SK-N-SH (cell line): ENCODE results near the gene PNLIPRP1. TPM values are rescaled to one million over a fixed set of nuclear protein-coding genes. Genes with fewer than 3 reads are reported as not detected.

ENCODE experiments used
- CTCF ChIA-PET: fragments of 300-600, 350-600 bp; formaldehyde crosslinking; extraction: SDS; loops from one replicate; lab custom pipeline; 2021; lab: Yijun Ruan, JAX
- POLR2A ChIA-PET: fragments of 350-600 bp; sonication (Branson Sonifier 250); formaldehyde crosslinking; extraction: SDS; loops from one replicate; lab custom pipeline; 2020; ENCODE audit warnings: antibody characterized with exemption, inconsistent platforms; lab: Yijun Ruan, JAX
- DNase-seq: peaks from one replicate; pipeline ENCODE4 v3.0.0; 2012
- H2AFZ ChIP-seq: fragments of 200-600 bp; sonication (generic); 2 replicates; pipeline ENCODE4 v1.8.1; 2016; ENCODE audit warnings: antibody characterized with exemption, mild to moderate bottlenecking, low read depth
- H3F3A ChIP-seq: fragments of 200-600 bp; sonication (generic); replicated peaks from 2 replicates; pipeline ENCODE3; 2016; ENCODE audit warnings: antibody characterized with exemption, mild to moderate bottlenecking; ENCODE audit not compliant: insufficient read depth
- H3K27ac ChIP-seq, 2 experiments: fragments of 200-500 bp in 1 of 2; fragments of 200-600 bp in 1 of 2; sonication (Bioruptor generic) in 1 of 2; sonication (generic), shearing (Covaris generic) in 1 of 2; 2 replicates each; pipeline versions ENCODE4 v1.5.1 to v1.6.1; 2014 to 2016; ENCODE audit warnings: low read depth in 2 of 2, inconsistent platforms in 1 of 2, low read length in 1 of 2, mild to moderate bottlenecking in 1 of 2, mixed read lengths in 1 of 2
- H3K27me3 ChIP-seq: fragments of 200-600 bp; sonication (generic), shearing (Covaris generic); 2 replicates; pipeline ENCODE4 v1.6.1; 2016; ENCODE audit warnings: mixed run types; ENCODE audit not compliant: insufficient read depth
- H3K36me3 ChIP-seq, 2 experiments: fragments of 200-500 bp in 1 of 2; fragments of 200-600 bp in 1 of 2; sonication (Bioruptor generic) in 1 of 2; sonication (generic) in 1 of 2; replicated peaks in 1 of 2; 2 replicates each; pipeline versions ENCODE3 to v1.5.1; 2014 to 2016; ENCODE audit warnings: low read length in 1 of 2, mild to moderate bottlenecking in 1 of 2; ENCODE audit not compliant: insufficient read depth in 2 of 2, control insufficient read depth in 1 of 2
- H3K4me1 ChIP-seq, 2 experiments: fragments of 200-500 bp in 1 of 2; fragments of 200-600 bp in 1 of 2; sonication (Bioruptor generic) in 1 of 2; sonication (generic), shearing (Covaris generic) in 1 of 2; 2 replicates each; pipeline versions ENCODE4 v1.5.1 to v1.6.1; 2014 to 2016; ENCODE audit warnings: low read depth in 1 of 2, low read length in 1 of 2, mixed run types in 1 of 2; ENCODE audit not compliant: insufficient read depth in 2 of 2, control insufficient read depth in 1 of 2
- H3K4me2 ChIP-seq: fragments of 200-600 bp; sonication (generic), shearing (Covaris generic); 2 replicates; pipeline ENCODE4 v1.6.1; 2017; ENCODE audit warnings: mixed run types
- H3K4me3 ChIP-seq, 2 experiments: fragments of 200-500 bp in 1 of 2; fragments of 200-600 bp in 1 of 2; sonication (Bioruptor generic) in 1 of 2; sonication (generic), shearing (Covaris generic) in 1 of 2; 2 replicates each; pipeline versions ENCODE4 v1.5.1 to v1.8.1; 2014 to 2016; ENCODE audit warnings: low read depth in 2 of 2, inconsistent platforms in 1 of 2, low read length in 1 of 2, mild to moderate bottlenecking in 1 of 2, mixed read lengths in 1 of 2, moderate library complexity in 1 of 2
- H3K79me2 ChIP-seq: fragments of 200-600 bp; sonication (generic); 2 replicates; pipeline ENCODE4 v1.8.1; 2017; ENCODE audit warnings: mild to moderate bottlenecking; ENCODE audit not compliant: insufficient read depth
- H3K9ac ChIP-seq: fragments of 200-600 bp; sonication (generic); 2 replicates; pipeline ENCODE4 v1.6.1; 2017; ENCODE audit warnings: mixed run types
- H3K9me2 ChIP-seq: fragments of 200-600 bp; sonication (generic); 2 replicates; pipeline ENCODE4 v1.6.1; 2017; ENCODE audit warnings: mixed run types
- H3K9me3 ChIP-seq: fragments of 200-600 bp; sonication (generic); 2 replicates; pipeline ENCODE4 v1.6.1; 2017; ENCODE audit warnings: mixed run types, mild to moderate bottlenecking, moderate library complexity
- H4K20me1 ChIP-seq: fragments of 200-600 bp; sonication (generic); 2 replicates; pipeline ENCODE4 v1.6.1; 2017; ENCODE audit warnings: mild to moderate bottlenecking, mixed run types; ENCODE audit not compliant: insufficient read depth
- EP300 ChIP-seq, 2 experiments: IDR thresholded peaks; 2 replicates each; pipeline versions ENCODE4 v1.4.0 to v1.6.1; 2012; ENCODE audit warnings: borderline replicate concordance in 1 of 2, low read depth in 1 of 2, low read length in 1 of 2
- FOSL2 ChIP-seq: IDR thresholded peaks from 2 replicates; pipeline ENCODE4 v1.4.0; 2012; ENCODE audit warnings: low read depth, mild to moderate bottlenecking, moderate library complexity, borderline replicate concordance
- JUND ChIP-seq: IDR thresholded peaks from 2 replicates; pipeline ENCODE4 v1.4.0; 2012
- MEF2A ChIP-seq: IDR thresholded peaks from 2 replicates; pipeline ENCODE4 v1.4.0; 2012; ENCODE audit warnings: low read depth, borderline replicate concordance
- NFIC ChIP-seq: IDR thresholded peaks from 2 replicates; pipeline ENCODE4 v1.4.0; 2012; ENCODE audit warnings: borderline replicate concordance
- NRF1 ChIP-seq: IDR thresholded peaks from 2 replicates; pipeline ENCODE4 v1.6.1; 2012; ENCODE audit warnings: low read depth, mild to moderate bottlenecking, low read length
- PBX3 ChIP-seq: IDR thresholded peaks from 2 replicates; pipeline ENCODE4; 2012
- POLR2AphosphoS5 ChIP-seq: IDR thresholded peaks from 2 replicates; pipeline ENCODE4 v1.6.1; 2012; ENCODE audit warnings: low read depth, low read length
- RCOR1 ChIP-seq: fragments of 150-350 bp; IDR thresholded peaks from 2 replicates; pipeline ENCODE4 v1.6.1; 2017; ENCODE audit warnings: antibody characterized with exemption, low read length
- REST ChIP-seq: IDR thresholded peaks from 2 replicates; pipeline ENCODE4 v1.6.1; 2012; ENCODE audit warnings: mild to moderate bottlenecking, low read depth, low read length, moderate library complexity
- SMC3 ChIP-seq: IDR thresholded peaks from 2 replicates; pipeline ENCODE4 v1.6.1; 2012; ENCODE audit warnings: low read depth, low read length, improper control_type of control experiment
- TEAD4 ChIP-seq: IDR thresholded peaks from 2 replicates; pipeline ENCODE4 v1.4.0; 2012; ENCODE audit warnings: mild to moderate bottlenecking, borderline replicate concordance; ENCODE audit not compliant: insufficient read depth
- YY1 ChIP-seq: IDR thresholded peaks from 2 replicates; pipeline ENCODE4 v1.4.0; 2012; ENCODE audit warnings: low read depth, mild to moderate bottlenecking
- WGBS: methylation state at CpG from one replicate; pipeline ENCODE4 v1.1.6; 2017; ENCODE audit warnings: low lambda C conversion rate; 5-methylcytosine and 5-hydroxymethylcytosine counted together
- polyA plus RNA-seq, 3 experiments: library from polyadenylated mRNA; depleted of rRNA; stranded (reverse); fragments of >200 nt; gene quantifications; 2 replicates each; pipeline ENCODE4 v1.2.3, GENCODE V29; 2012
- TF ChIP-seq, protein P1 (sequence below): fragments of 150-350 bp; IDR thresholded peaks from 2 replicates; pipeline ENCODE4 v1.6.1; 2016; ENCODE audit warnings: mild to moderate bottlenecking, low read depth, low read length
- TF ChIP-seq, protein P2 (sequence below): IDR thresholded peaks from 2 replicates; pipeline ENCODE4 v1.4.0; 2012; ENCODE audit warnings: low read depth, borderline replicate concordance

PNLIPRP1 gene
- polyA plus RNA-seq, 1 of the 3 experiments (the other 2 are of a cell fraction), result not detected

DNA sequence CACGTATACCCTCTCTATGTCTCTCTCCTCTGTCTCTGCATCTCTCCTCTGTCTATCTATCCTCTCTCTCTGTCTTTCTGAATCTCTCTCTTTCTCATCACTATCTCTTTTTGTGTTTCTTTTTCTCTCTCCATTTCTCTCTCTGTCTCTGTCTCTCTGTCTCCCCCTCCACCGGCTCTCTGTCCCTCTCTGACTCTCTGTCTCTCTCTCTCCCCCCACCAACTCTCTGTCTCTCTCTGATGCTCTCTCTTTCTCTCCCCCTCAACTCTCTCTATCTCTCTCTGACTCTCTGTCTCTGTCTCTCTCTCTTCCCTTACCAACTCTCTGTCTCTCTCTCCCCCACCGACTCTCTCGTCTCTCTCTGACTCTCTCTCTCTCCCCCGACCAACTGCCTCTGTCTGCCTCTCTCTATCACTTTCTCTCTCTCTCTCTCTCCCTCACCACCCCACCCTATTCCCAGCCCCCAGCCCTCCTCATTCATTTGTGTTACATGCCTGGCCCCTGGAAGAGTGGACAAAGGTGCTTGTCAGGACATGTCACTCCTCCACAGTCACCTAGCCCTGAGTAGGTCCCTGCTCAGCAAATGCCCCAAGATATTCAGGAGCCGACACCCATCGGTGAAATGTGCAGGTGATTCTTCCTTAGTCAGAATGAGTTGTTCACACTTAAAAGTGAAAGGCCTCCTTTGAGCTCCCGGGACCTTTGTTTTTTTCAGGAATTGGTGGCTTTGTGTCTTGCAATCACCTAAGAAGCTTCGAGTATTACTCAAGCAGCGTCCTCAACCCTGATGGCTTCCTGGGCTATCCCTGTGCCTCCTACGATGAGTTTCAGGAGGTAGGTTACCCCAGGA is 43.6 kb downstream of the PNLIPRP1 start:
- Histone ChIP-seq H3K4me3 (no peak overlapping the region), H3K9me3 (no peaks in the 10 kb centered on the region), H3K4me1 (no peaks in the 10 kb centered on the region), H3K79me2 (no peaks in the 10 kb centered on the region), H3K4me2 (no peak overlapping the region), H3K9me2 (no peaks in the 10 kb centered on the region), H3K9ac (no peak overlapping the region), H2AFZ (no peak overlapping the region), H3K27me3 (no peaks in the 10 kb centered on the region; the same call in 1 of the 2 replicates), H4K20me1 (no peaks in the 10 kb centered on the region), H3K36me3 (no peaks in the 10 kb centered on the region), H3F3A (no peaks in the 10 kb centered on the region), H3K27ac (no peak overlapping the region)
- POLR2A ChIA-PET, result no interaction called here
- CTCF ChIA-PET, result interaction anchor here (1.0 kb wide), 1 partner anchor 540 kb away, joined by 4 read pairs; no protein-coding TSS in a partner anchor
- DNase-seq, result no peak
- WGBS, result 53% methylated on average over 11 of the region's 11 CpGs
- TF ChIP-seq NFIC, result no peak

DNA sequence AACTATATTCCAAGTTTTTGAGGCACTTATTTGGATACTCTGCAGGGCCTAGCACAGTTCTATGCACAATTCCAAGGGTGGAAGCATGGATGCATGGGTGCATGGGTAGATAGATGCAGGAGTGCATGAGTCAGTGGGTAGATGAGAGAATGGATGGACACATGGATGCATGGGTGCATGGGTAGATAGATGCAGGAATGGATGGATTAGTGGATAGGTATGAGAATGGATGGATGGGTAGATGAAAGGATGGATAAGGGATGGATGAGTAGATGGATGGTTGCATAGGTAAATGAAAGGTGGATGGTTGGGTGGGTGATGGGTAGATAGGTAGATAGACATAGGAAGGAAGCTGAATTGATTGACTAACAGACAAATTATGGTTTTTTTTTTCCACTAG is 45.6 kb downstream of the PNLIPRP1 start:
- no peak overlapping the region for H3K4me3 ChIP-seq
- H2AFZ ChIP-seq, result no peak overlapping the region
- no peak for TF ChIP-seq PBX3
- no peak for TF ChIP-seq NFIC
- no peak for TF ChIP-seq FOSL2
- no peak for TF ChIP-seq SMC3
- no peak for TF ChIP-seq MEF2A
- no peak for TF ChIP-seq POLR2AphosphoS5
- TF ChIP-seq TEAD4, result no peak
- no peak for TF ChIP-seq REST
- no peak for TF ChIP-seq NRF1
- no peak for TF ChIP-seq EP300 (IDR thresholded peaks at IDR 0.05; ENCODE audit: borderline replicate concordance in 1 of 2, low read depth in 1 of 2, low read length in 1 of 2)
- no peak for TF ChIP-seq JUND
- TF ChIP-seq, protein P1, sequence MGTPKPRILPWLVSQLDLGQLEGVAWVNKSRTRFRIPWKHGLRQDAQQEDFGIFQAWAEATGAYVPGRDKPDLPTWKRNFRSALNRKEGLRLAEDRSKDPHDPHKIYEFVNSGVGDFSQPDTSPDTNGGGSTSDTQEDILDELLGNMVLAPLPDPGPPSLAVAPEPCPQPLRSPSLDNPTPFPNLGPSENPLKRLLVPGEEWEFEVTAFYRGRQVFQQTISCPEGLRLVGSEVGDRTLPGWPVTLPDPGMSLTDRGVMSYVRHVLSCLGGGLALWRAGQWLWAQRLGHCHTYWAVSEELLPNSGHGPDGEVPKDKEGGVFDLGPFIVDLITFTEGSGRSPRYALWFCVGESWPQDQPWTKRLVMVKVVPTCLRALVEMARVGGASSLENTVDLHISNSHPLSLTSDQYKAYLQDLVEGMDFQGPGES, result no peak
- TF ChIP-seq RCOR1, result no peak
- TF ChIP-seq, protein P2, sequence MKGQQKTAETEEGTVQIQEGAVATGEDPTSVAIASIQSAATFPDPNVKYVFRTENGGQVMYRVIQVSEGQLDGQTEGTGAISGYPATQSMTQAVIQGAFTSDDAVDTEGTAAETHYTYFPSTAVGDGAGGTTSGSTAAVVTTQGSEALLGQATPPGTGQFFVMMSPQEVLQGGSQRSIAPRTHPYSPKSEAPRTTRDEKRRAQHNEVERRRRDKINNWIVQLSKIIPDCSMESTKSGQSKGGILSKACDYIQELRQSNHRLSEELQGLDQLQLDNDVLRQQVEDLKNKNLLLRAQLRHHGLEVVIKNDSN, result no peak
- TF ChIP-seq YY1, result no peak
- H3F3A ChIP-seq, result no peaks in the 10 kb centered on the region
- ChIA-PET POLR2A (no interaction called here), CTCF (interaction anchor here (0.8 to 1.2 kb wide), 2 partner anchors 151 to 160 kb away, joined by 3 read pairs; no protein-coding TSS in a partner anchor)
- no peak overlapping the region for H3K4me2 ChIP-seq
- no peak overlapping the region for H3K9ac ChIP-seq
- no peak for DNase-seq
- no peaks in the 10 kb centered on the region for H3K9me3 ChIP-seq
- H3K27ac ChIP-seq, result no peak overlapping the region
- no peaks in the 10 kb centered on the region for H4K20me1 ChIP-seq
- H3K79me2 ChIP-seq, result no peaks in the 10 kb centered on the region
- no peaks in the 10 kb centered on the region; the same call in 1 of the 2 replicates for H3K27me3 ChIP-seq
- no peaks in the 10 kb centered on the region for H3K9me2 ChIP-seq
- H3K36me3 ChIP-seq, result no peaks in the 10 kb centered on the region
- H3K4me1 ChIP-seq, result no peaks in the 10 kb centered on the region
